Measurements from ENCODE around the gene PPP1R37. TPM values are rescaled to one million over a fixed set of nuclear protein-coding genes. Genes with fewer than 3 reads are reported as not detected.

The PPP1R37 gene
- total and polyA plus RNA-seq, 2 of the 13 experiments (the other 11 are each of a cell fraction or from before 2014, with no cell fraction given): 9.0 to 14.3 TPM

- CTCF ChIA-PET (ENCODE audit: low intra/inter-chr PET ratio, low total read pairs): no interaction called here
- Histone ChIP-seq H3K36me3 (replicated peaks in 1 of 2; ENCODE audit: control insufficient read depth in 1 of 2, insufficient read depth in 2 of 2, low read length in 2 of 2) (no peaks in the 10 kb centered on the region), H2AFZ (ENCODE audit: low read length) (no peak overlapping the region), H3K27ac (ENCODE audit: extremely low read length, insufficient read depth, low read length) (no peak overlapping the region), H3K4me2 (ENCODE audit: low read depth, low read length) (no peak overlapping the region), H3K9me3 (ENCODE audit: low read length) (no peaks in the 10 kb centered on the region), H3K27me3 (ENCODE audit: control insufficient read depth in 1 of 2, insufficient read depth in 2 of 2, low read length in 2 of 2) (peaks cover 12 to 59% of the 10 kb centered on the region in 2 experiments; a peak in 4 of 5 replicates), H4K20me1 (ENCODE audit: insufficient read depth, low read length) (no peaks in the 10 kb centered on the region), H3K9ac (ENCODE audit: insufficient read depth, low read depth, low read length) (no peak overlapping the region), H3K4me1 (ENCODE audit: insufficient read depth, low read length) (peaks cover 91% of the 10 kb centered on the region), H3K79me2 (ENCODE audit: insufficient read depth, low read length) (no peaks in the 10 kb centered on the region), H3K4me3 (replicated peaks in 1 of 3; ENCODE audit: insufficient read depth in 1 of 3, low read depth in 2 of 3, low read length in 3 of 3) (peak overlapping the region in 1 of 3 experiments; percentile 3; a peak in 1 of 6 replicates)
- POLR2A ChIA-PET: no interaction called here
- FAIRE-seq: no peak
- TF ChIP-seq MBD4 (IDR thresholded peaks at IDR 0.05; ENCODE audit: borderline replicate concordance, low read length) (no peak), HIC2 (CRISPR knock-in tag; IDR thresholded peaks at IDR 0.05; ENCODE audit: low read depth) (peak; percentile 74; the same call in 1 of the 2 replicates), HNF1B (CRISPR knock-in tag; IDR thresholded peaks at IDR 0.05) (0 out of 2 replicates have a peak, but pooled peaks have one; percentile 16), HNRNPL (IDR thresholded peaks at IDR 0.05; ENCODE audit: low read depth, low read length) (peak; percentile 84), HNF4A (CRISPR knock-in tag; IDR thresholded peaks at IDR 0.05) (0 out of 2 replicates have a peak, but pooled peaks have one; percentile 5)
- BruUV-seq (replicated peaks): no TSS peak
- intact Hi-C loops (cut with micrococcal nuclease; ENCODE audit: unreplicated experiment) (no loop called here), in situ Hi-C loops (cut with HindIII; ENCODE audit: extremely low pct_ligation_motif_present, low pct_unique_long_range_greater_than_20kb) (no loop called here)
- no peak for ATAC-seq
- DNase-seq (ENCODE audit: low spot score): no peak
- WGBS (ENCODE audit: low lambda C conversion rate): 19% methylated on average over 10 of the region's 10 CpGs
Observed at GRCh38 chr19:45159971-45160324, 67.0 kb downstream of the PPP1R37 start.

Data from HepG2 (cell line).